ENCODE results near the gene IGBP1. TPM values are rescaled to one million over a fixed set of nuclear protein-coding genes. Genes with fewer than 3 reads are reported as not detected.
"Not testable (repeated sequence)": the region's sequence is repeated elsewhere in the genome, so short reads cannot be mapped to it uniquely, and the experiment has no call there.

Gene IGBP1
- polyA plus RNA-seq, 4 donors, result 72.6 to 152 (median 144) TPM

- H3K27ac ChIP-seq (ENCODE audit: low read depth in 1 of 3, low read length in 2 of 3), result no peak overlapping the region
- FAIRE-seq (peak; percentile 19), DNase-seq (peak; percentile 62)
- H3K4me3 ChIP-seq (ENCODE audit: low read depth in 1 of 3, low read length in 3 of 3), result no peak overlapping the region
- no peaks in the 10 kb centered on the region for H3K4me1 ChIP-seq (ENCODE audit: control insufficient read depth in 3 of 3, insufficient read depth in 2 of 3, low read depth in 1 of 3, low read length in 2 of 3)
- no peaks in the 10 kb centered on the region for H3K27me3 ChIP-seq (ENCODE audit: control insufficient read depth in 3 of 3, insufficient read depth in 3 of 3, low read length in 3 of 3)
- H3K9me3 ChIP-seq (ENCODE audit: control insufficient read depth in 2 of 2, insufficient read depth in 1 of 2, low read depth in 1 of 2, low read length in 1 of 2), result no peaks in the 10 kb centered on the region
- no peaks in the 10 kb centered on the region for H3K36me3 ChIP-seq (ENCODE audit: control insufficient read depth in 3 of 3, insufficient read depth in 2 of 3, low read depth in 1 of 3, low read length in 3 of 3)
- WGBS, 3 donors, result 7 to 18% (median 11%) methylated on average over 12 of the region's 12 CpGs
Measured at GRCh38 chrX:70196961-70197720, 63.9 kb downstream of the IGBP1 start.

GRCh38 chrX:70201732-70202131 lies 68.5 kb downstream of the IGBP1 start:
- Histone ChIP-seq H3K36me3 (ENCODE audit: control insufficient read depth in 3 of 3, insufficient read depth in 2 of 3, low read depth in 1 of 3, low read length in 3 of 3) (no peaks in the 10 kb centered on the region), H3K27ac (ENCODE audit: low read depth in 1 of 3, low read length in 2 of 3) (no peak overlapping the region), H3K27me3 (ENCODE audit: control insufficient read depth in 3 of 3, insufficient read depth in 3 of 3, low read length in 3 of 3) (no peaks in the 10 kb centered on the region), H3K9me3 (ENCODE audit: control insufficient read depth in 2 of 2, insufficient read depth in 1 of 2, low read depth in 1 of 2, low read length in 1 of 2) (no peaks in the 10 kb centered on the region), H3K4me3 (ENCODE audit: low read depth in 1 of 3, low read length in 3 of 3) (no peak overlapping the region), H3K4me1 (ENCODE audit: control insufficient read depth in 3 of 3, insufficient read depth in 2 of 3, low read depth in 1 of 3, low read length in 2 of 3) (no peaks in the 10 kb centered on the region)
- 72 to 81% (median 78%) methylated on average over 5 of the region's 5 CpGs for WGBS, 3 donors
- DNase-seq (no peak), FAIRE-seq (no peak)

GRCh38 chrX:70208479-70208878 lies 75.2 kb downstream of the IGBP1 start:
- FAIRE-seq, result no peak
- Histone ChIP-seq H3K9me3 (ENCODE audit: control insufficient read depth in 2 of 2, insufficient read depth in 1 of 2, low read depth in 1 of 2, low read length in 1 of 2) (no peaks in the 10 kb centered on the region), H3K27me3 (ENCODE audit: control insufficient read depth in 3 of 3, insufficient read depth in 3 of 3, low read length in 3 of 3) (no peaks in the 10 kb centered on the region), H3K4me1 (ENCODE audit: control insufficient read depth in 3 of 3, insufficient read depth in 2 of 3, low read depth in 1 of 3, low read length in 2 of 3) (no peaks in the 10 kb centered on the region), H3K27ac (ENCODE audit: low read depth in 1 of 3, low read length in 2 of 3) (no peak overlapping the region), H3K36me3 (ENCODE audit: control insufficient read depth in 3 of 3, insufficient read depth in 2 of 3, low read depth in 1 of 3, low read length in 3 of 3) (no peaks in the 10 kb centered on the region), H3K4me3 (ENCODE audit: low read depth in 1 of 3, low read length in 3 of 3) (no peak overlapping the region)
- no peak for DNase-seq

- H3K9me3 ChIP-seq (ENCODE audit: control insufficient read depth in 2 of 2, insufficient read depth in 1 of 2, low read depth in 1 of 2, low read length in 1 of 2); FAIRE-seq; H3K4me1 ChIP-seq (ENCODE audit: control insufficient read depth in 3 of 3, insufficient read depth in 2 of 3, low read depth in 1 of 3, low read length in 2 of 3); H3K36me3 ChIP-seq (ENCODE audit: control insufficient read depth in 3 of 3, insufficient read depth in 2 of 3, low read depth in 1 of 3, low read length in 3 of 3); H3K27ac ChIP-seq (ENCODE audit: low read depth in 1 of 3, low read length in 2 of 3); H3K27me3 ChIP-seq (ENCODE audit: control insufficient read depth in 3 of 3, insufficient read depth in 3 of 3, low read length in 3 of 3); H3K4me3 ChIP-seq (ENCODE audit: low read depth in 1 of 3, low read length in 3 of 3); DNase-seq: not testable (repeated sequence)
- 54 to 69% (median 55%) methylated on average over 6 of the region's 6 CpGs for WGBS, 3 donors
Measured at GRCh38 chrX:70209570-70209969, 76.3 kb downstream of the IGBP1 start.

Other genes starting within 250 kb of the IGBP1 start
- under 1 TPM in 1 of 4 donors, not detected in 3; 0.03 TPM for gene AWAT2, start 83.5 kb upstream of the IGBP1 start, polyA plus RNA-seq
- gene OTUD6A, start 71.0 kb upstream of the IGBP1 start, polyA plus RNA-seq, result not detected
- gene DGAT2L6, start 44.0 kb downstream of the IGBP1 start, polyA plus RNA-seq, result under 1 TPM in 1 of 4 donors, not detected in 3; 0.06 TPM
- gene AWAT1, start 101.2 kb downstream of the IGBP1 start, polyA plus RNA-seq, result under 1 TPM in 1 of 4 donors, not detected in 3; 0.03 TPM
- gene P2RY4, start 126.8 kb downstream of the IGBP1 start, polyA plus RNA-seq, result 1 to 10 TPM in 1 of 4 donors, under 1 TPM in 2, not detected in 1; 0.12 to 5.0 (median 0.54) TPM
- gene ARR3, start 134.9 kb downstream of the IGBP1 start, polyA plus RNA-seq, result 1 to 10 TPM in 1 of 4 donors, under 1 TPM in 1, not detected in 2; 0.39 to 1.0 TPM
- under 1 TPM in 1 of 4 donors, not detected in 3; 0.92 TPM for gene RAB41, start 148.7 kb downstream of the IGBP1 start, polyA plus RNA-seq
- 100 to 1,000 TPM in 1 of 4 donors, 10 to 100 TPM in 3; 43.6 to 121 (median 64.0) TPM for gene PDZD11, start 156.5 kb downstream of the IGBP1 start, polyA plus RNA-seq
- gene KIF4A, start 156.7 kb downstream of the IGBP1 start, polyA plus RNA-seq, result 1 to 10 TPM in 2 of 4 donors, under 1 TPM in 2; 0.54 to 8.3 (median 4.0) TPM

Measured in small intestine (tissue), 7 donors.